Omental fat pad (tissue), 4 donors: ENCODE results near the gene OR6B2. TPM values are rescaled to one million over a fixed set of nuclear protein-coding genes. Genes with fewer than 3 reads are reported as not detected.

Source experiments
- ATAC-seq: fragments of 150-250 bp; one replicate; pipeline ENCODE4 v1.9.1; 2016; ENCODE audit warnings: mild to moderate bottlenecking, moderate library complexity; ENCODE audit not compliant: low FRiP score
- DNase-seq: peaks from one replicate; pipeline ENCODE4 v3.0.0-alpha.2; 2019; ENCODE audit warnings: low spot score
- CTCF ChIP-seq, 3 donors: fragments of 450-650 bp; IDR thresholded peaks; one replicate each; pipeline ENCODE4 v1.5.1; 2016 to 2017; ENCODE audit warnings: antibody characterized with exemption in 3 of 3, mild to moderate bottlenecking in 3 of 3, moderate library complexity in 2 of 3
- total RNA-seq, 4 donors: library from RNA; depleted of rRNA; stranded (reverse); fragments of >200 nt; gene quantifications; one replicate each; pipeline ENCODE4 v1.1.0, GENCODE V29; 2016

Gene OR6B2
- total RNA-seq, 4 donors from 2014 or later: not detected

DNA sequence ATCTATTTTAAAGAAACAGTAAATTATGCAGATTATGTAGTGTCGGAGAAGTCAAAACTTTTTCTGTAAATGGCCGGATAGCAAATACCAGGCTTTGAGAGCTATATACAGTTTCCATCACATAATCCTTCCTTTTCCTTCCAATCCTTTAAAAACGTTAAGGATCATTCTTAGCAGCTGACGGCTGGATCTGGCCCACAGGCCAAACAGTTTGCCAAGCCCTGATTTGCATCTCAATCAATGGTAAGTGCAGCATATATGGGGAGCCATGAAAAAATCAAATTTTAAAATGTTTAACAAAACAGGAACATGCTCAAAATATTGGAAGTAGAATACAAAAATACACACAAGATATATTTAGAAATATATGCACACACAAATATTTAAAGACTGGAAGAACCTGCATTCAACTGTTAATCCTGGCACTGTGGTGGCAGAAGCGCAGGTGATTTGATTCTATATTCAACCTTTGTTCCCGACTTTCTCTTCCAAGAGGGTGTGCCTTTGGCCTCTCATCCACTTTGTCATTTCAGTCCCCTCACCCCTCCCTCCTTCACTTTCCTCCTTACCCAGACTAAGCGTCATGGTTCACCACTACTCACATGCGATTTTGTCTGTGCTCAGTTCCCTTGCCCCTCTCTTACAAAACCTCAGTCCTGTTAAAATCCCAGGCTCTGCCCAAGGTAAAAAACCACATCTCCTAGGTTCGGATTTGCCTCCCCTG is 32.4 kb downstream of the OR6B2 start:
- no peak for DNase-seq
- ATAC-seq: no peak
- TF ChIP-seq CTCF (IDR thresholded peaks at IDR 0.05): no peak

DNA sequence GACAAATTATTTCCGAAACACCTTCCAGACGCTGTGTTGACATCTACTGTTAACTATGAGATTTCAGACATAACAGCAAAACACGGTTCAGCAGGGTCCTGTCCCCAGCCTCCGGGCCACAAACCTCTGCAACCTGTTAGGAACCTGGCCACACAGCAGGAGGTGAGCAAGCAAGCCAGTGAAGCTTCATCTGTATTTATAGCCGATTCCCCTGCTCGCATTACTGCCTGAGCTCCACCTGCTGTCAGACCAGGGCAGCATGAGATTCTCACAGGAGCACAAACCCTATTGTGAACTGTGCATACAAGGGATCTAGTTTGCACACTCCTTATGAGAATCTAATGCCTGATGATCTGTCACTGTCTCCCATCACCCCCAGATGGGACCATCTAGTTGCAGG is 36.1 kb downstream of the OR6B2 start:
- TF ChIP-seq CTCF (IDR thresholded peaks at IDR 0.05): no peak
- DNase-seq (no peak), ATAC-seq (no peak)

DNA sequence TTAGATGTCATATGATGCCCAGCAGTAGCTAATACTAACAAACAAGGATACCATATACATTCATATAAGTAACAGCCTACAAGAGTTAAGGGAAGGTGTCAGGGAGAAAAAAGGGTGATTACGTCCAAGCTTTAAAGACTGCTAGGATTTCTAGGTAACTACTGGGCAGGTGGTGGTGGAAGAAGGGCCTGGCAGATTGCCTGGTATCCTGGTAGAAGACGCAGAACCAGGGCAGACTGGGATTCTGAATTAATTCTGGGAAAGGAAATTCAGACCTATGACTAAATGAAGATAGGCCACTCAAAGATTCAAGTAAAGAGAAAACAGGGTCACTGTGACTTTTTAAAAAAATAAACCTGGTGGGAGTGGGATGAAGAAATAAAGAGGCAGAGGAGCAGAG is 36.9 kb downstream of the OR6B2 start:
- ATAC-seq: no peak
- no peak for TF ChIP-seq CTCF (IDR thresholded peaks at IDR 0.05)
- no peak for DNase-seq

- TF ChIP-seq CTCF (IDR thresholded peaks at IDR 0.05): peak in 1 of 3 donors; percentile 44
- ATAC-seq: peak; percentile 77
- DNase-seq: no peak
Measured at GRCh38 chr2:239991689-239992314, 38.4 kb downstream of the OR6B2 start.

DNA sequence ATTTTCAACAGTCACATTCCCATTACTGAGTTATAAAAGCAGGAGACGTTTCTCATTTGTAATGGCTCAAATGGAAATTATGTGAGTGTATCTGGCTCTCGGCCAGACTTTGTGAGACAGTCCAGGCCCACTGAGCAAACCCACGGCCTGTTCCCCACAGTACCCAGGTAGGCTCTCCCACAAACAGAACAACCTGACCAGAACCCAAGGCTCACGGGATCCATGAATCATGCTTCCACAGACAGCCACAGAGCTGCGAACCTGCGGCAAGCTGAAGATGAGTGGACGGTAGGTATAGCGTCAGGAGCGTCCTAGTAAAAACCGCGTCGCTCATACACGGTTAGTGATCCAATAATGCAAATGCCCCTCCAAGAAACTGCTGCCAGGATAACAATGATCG is 39.3 kb downstream of the OR6B2 start:
- ATAC-seq (no peak), DNase-seq (no peak)
- TF ChIP-seq CTCF (IDR thresholded peaks at IDR 0.05): no peak

GRCh38 chr2:239985356-239985755 is 44.9 kb downstream of the OR6B2 start:
- TF ChIP-seq CTCF (IDR thresholded peaks at IDR 0.05): no peak
- no peak for DNase-seq

More at GRCh38 chr2:239985356-239985755, 44.9 kb downstream of the OR6B2 start:
- no peak for ATAC-seq
